ENCODE data around the gene JAKMIP1.

- no peak for TF ChIP-seq CTCF (IDR thresholded peaks at IDR 0.05)
- TF ChIP-seq POLR2A (IDR thresholded peaks at IDR 0.05): no peak
Measured at GRCh38 chr4:6115746-6116586, 84.4 kb downstream of the JAKMIP1 start.

Data from esophagus squamous epithelium (tissue), 4 donors.